ENCODE measurements around the gene LEFTY2. TPM values are rescaled to one million over a fixed set of nuclear protein-coding genes. Genes with fewer than 3 reads are reported as not detected.
A peak's percentile ranks its signal among the peaks of the same experiment; 100 is the strongest.
"Not testable (repeated sequence)": the region's sequence is repeated elsewhere in the genome, so short reads cannot be mapped to it uniquely, and the experiment has no call there.

Gene LEFTY2
- total RNA-seq, 1 donor from 2014 or later, result under 0.01 TPM

DNA sequence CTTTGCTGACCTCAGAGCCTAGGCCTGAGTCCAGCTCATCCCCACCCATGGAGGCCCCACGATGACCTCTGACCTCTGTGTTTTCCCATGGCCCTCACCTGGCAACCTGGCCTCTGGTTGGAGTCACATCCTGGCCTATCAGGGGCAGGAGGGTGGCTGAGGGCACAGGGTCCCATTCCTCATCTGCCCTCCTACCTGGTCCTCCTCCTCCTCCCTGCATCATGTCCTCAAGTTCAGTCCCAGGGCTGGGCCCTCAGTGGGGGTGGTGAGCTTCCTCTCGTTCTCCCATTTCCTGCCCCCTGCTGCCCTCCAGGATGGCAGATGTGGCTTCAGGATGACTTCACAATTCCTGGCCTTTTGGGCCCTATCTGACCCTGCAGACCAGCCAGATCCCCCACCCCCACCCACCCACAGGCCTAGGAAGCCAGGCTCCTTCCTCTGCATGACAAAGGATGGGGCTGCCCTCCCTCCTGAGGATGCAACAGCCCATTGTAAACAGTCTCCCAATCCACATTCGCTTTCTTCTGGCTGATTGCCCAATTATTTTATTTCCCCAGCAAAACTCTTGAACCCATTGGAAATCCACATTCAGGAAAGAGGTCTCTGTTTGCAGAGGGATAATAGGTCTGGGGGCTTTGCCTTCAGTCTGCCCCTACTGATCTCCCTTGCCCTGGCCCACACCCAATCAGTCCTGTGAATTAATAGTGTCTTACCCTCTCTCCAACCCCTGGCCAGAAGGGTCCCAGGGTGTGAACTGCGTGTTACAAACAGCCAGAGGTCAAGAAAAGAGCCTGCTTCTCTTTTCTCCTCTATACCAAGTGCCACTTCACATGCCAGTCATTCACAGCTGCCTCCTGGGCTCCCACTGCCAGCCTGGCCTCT, 41.7 kb downstream of the LEFTY2 start:
- DNase-seq, result peak; percentile 35

DNA sequence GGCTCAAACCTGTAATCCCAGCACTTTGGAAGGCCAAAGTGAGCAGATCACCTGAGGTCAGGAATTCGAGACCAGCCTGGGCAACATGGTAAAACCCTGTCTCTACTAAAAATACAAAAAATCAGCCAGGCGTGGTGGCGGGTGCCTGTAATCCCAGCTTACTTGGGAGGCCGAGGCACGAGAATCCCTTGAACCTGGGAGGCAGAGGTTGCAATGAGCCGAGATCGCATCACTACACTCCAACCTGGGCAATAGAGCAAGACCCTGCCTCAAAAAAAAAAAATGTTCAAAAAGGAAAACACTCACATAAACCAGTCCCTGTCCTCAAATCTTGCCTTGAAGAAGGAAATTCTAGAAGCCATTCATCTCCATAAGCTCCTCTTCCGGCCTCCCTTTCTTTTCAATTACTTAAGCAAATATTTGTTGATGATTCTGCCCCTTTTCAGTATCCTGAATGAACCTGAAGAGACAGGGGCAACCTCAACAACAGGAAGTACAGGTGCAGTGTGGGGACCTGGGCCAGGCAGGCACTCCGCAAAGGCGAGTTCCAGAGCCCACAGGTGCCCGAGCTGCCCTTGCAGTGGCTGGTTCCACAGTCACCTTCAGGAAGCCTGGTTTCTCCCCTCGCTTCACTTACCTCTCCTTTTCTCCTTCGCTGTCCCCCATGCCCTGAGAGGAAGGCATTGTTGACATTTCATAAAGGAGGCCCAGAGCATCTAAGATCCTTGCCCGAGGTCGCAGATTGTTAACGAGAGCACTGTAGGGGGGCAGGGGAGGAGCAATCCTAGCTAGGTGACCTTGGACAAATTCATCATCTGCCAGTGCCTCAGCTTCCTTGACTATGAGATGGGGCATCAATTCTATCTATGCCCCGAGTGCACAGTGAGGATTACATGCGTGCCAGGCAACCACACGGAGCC, 43.2 kb downstream of the LEFTY2 start:
- DNase-seq, result no peak

DNA sequence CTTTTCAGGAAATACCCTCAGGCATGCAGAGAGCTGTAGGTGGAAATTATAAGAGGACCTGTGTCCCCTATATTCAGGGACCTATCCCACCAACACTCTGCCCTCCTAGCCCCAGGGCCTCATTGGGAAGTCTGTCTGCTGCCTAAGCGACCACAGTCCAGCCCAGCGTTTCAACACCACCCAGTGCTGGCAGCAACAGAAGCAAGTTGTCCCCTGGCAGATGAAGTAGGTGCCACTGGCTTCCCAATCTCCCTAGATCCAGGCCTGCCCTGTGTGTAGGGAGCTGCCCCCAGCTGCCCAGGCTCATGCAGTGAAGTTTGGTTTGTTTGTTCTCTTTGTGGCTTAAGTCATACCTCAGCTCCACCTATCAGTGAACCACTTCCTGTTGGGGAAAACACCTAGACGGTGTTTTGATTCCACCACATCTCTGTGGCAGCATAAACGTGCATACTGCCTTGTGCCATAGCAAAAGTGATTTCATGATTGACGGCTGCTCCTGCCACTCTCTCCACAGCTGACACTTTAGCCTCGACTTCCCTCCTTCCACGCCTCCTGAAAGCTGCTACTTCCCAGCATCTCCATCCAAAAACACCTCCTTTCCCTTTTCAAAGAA, 44.0 kb downstream of the LEFTY2 start:
- peak; percentile 30 for DNase-seq

DNA sequence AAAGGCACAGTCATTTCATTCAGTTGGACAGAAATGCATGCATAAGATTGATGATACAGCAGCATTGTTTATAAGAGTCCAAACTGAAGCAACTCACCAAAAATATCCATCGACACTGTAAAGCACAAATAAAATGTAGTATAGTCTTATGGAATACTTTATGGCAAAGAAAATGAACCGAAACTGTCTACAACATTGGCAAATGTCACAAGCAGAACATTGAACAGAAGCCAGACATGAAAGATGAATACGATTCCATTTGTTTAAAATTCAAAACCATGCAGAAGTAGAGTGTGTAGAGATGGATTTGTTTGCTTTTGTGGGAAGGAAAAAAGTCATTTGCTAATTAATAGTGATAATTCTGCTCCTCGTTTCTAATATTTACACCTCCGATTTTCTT, 44.5 kb downstream of the LEFTY2 start:
- no peak for DNase-seq

DNA sequence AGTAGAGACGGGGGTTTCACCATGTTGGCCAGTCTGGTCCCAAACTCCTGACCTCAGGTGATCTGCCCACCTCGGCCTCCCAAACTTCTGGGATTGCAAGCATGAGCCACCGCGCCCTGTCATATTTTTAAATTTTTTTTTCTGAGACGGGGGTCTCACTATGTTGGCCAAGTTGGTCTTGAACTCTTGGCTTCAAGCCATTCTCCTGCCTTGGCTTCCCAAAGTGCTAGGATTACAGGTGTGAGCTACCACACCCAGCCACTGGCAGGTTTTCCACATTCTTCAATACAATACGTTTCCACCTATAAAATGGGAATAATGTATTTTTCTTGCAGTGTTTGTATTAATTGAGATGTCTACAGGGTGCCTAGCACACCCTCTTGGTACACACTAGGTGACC, 48.7 kb downstream of the LEFTY2 start:
- DNase-seq, result no peak

DNA sequence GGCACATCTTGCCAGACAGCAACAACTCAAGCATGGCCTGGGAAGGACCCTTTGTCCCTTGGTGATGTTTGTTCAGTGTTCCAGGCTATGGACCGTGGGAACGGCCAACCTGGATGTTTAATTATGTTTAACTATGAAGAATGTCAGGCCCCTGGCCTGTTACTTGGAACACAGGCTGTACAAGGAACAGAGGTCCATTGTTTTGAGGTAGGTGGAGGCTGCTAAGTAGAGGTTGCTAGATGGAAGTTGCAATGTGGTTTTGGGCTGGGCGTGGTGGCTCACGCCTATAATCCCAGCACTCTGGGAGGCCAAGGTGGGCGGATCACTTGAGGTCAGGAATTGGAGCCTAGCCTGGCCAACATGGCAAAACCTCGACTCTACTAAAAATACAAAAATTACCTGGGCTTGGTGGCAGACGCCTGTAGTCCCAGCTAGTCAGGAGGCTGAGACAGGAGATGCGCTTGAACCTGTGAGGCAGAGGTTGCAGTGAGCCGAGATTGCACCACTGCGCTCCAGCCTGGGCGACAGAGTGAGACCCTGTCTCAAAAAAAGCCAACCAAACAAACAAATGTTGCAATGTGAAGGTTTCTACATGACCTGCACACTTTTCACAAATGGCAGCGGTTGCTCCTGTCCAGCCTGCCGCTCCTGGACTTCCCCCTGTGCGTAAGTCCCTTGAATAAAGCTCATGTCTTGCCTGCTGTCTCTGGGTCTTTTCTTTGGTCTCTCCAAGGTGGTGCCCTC, 49.6 kb downstream of the LEFTY2 start:
- DNase-seq, result no peak

DNA sequence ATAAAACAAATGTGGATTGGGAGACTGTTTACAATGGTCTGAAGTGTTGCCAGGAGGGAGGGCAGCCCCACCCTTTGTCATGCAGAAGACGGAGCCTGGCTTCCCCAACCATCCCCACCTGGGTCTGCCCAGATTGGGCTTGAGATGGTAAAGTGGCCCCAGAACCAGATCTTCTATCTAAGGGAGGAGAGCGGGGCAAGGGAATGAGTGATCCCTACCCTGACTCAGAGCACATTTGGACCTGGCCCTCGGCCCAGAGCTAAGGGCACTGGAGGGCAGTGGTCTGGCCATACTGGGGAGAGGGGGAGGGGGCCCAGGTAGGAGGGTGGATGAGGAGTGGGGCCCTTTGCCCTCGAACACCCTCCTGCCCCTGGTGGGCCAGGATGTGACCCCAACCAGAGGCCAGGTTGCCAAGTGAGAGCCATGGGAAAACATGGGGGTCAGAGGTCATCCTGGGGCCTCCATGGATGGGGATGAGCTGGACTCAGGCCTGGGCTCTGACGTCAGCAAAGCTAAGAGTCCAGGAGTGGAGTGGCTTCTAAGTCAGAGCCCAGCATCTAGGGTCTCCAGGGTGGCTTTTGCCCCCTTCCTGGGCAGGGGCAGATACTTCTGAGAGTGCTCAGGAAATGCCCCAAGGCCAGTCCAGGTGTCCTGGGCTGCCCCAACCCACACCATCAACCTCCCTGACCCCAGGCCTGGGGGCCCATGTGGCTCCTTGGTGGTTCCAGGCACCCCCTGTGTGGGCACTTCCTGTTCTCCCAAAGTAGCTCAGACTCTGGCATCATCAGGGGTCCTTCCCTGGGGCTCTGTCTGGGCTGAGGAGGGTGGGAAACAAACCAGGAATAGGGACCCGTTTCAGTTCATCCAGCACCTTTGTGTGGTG, 50.4 kb downstream of the LEFTY2 start:
- no peak for DNase-seq

DNA sequence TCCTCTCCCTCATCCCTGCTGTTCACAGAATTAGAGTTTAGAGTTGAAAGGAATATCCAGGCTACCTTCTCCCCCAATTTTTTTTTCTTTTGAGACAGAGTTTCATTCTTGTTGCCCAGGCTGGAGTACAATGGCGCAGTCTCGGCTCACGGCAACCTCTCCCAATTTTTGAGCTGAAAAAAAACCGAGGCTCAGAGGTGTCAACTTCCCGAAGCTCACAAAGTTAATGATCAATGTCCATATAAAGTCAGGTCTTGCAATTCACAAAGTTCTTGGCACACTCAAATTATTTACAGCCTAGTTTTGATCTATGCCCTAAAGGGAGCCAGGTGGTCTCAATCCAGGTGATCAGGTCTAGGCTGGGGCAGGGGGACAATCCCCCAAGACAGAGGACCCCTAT, 51.3 kb downstream of the LEFTY2 start:
- DNase-seq, result no peak

DNA sequence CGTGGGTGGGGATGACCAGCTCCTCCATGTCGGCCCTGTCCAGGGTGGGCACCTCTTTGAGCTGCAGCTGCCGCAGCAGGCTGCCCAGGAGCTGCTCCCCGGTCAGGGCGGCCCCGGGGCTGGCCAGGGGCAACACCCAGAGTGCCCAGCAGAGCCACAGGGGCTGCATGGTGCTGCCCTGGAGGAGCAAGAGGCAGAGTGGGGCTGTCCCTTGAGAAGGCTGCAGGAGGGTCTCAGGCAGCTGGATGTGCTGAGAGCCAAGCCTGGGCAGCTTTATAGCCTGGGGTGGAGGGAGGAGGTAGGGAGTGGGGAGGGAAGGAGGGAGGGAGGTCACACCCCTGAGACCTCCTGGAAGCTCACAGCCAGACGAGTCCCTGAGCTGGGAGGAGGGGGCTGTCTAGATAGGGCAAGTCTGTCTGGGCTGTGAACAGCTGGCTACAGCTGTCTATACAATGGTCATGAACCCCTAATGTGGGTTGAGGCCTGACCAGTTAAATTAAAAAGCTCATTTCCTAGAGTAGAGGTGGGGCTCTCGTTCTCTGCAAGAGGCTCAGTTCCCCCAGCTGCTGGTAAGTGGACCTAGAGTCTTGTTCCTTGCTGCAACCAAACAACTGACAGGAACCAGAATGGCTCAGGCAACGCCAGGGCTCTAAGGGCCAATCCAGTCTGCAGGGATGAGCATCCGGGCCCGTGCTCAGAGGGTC, 52.0 kb downstream of the LEFTY2 start, which contains the start of gene LEFTY1:
LEFTY1 (minus strand) TSS at position 249 of the 704 bp plus-strand sequence; CDS start at position 169, 80 bp downstream.
- no peak for DNase-seq

DNA sequence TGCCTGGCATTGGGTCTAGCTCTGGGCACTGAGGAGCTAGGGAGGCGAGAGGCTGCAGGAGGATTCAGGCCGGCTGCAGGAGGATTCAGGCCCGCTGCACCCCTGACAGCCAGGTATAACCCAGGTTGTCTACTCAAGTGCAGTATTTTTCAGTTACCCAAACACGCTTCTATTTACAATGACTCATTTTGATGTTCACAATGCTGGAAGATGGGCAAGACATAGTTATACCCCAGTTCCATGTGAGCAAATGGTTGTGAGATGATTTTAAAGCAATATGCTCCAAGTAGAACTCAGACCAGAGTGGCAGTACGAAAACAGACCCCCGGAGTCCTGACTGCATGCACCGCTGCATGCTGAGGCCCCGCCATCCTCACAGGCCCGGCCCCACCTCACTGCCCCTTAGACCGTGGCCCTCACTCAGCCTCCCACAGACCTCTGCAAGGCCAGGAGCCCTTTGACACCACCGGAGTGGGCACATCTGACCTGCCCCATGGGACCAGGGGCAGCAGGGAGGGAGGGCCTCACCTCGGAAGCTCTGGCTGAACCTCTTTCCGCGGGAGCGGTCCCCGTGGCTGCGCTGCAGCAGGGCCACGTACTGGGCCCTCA, 52.6 kb downstream of the LEFTY2 start:
- DNase-seq, result no peak

DNA sequence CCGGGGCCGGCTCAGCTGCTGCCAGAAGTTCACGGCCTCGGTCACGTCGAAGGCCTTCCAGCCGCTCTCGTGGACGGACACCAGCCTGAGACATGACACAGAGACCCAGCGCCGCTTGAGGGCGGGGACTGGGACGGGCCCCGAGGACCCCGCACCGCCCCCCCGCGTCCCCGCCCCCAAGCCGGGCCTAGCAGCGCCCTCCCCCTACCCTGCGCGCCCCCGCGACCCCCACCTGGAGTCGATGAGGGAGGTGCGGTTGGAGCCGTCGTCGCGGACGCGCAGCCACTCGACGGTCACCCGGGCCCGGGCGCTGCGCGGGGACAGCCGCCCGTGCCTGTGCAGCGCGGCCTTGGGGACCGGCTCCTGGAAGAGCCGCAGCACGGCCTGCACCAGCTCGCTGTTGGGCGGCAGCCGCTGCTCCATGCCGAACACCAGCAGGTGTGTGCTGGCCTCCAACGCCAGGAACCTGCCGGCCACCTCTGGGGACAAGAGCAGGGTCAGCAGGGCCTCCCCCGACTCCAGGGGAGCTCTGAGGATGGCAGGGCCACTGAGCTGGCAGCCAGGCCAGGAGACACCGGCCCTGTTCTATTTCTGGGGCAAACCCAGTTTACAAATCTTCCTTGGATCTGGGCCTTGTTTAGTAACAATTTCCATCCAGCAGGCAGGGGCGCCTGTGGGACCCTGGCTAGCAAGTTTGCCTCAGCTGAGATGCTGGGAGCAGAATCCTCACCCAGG, 53.3 kb downstream of the LEFTY2 start:
- not testable (repeated sequence) for DNase-seq

DNA sequence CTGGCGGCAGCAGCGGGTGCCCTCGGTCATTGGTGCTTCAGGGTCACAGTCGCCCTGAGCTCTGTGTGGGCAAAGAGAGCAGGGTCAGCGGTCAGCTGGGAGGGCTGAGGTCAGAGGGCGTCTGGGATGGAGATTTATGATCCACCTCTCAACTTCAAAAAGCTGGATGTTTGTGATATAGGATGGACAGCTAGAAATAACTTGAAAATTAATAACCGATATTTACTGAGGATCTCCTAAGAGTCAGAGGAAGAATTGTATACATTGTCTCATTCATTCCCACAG, 54.0 kb downstream of the LEFTY2 start:
- DNase-seq, result no peak

Other genes with a start within 250 kb of the LEFTY2 start
- gene SRP9, start 163.4 kb downstream of the LEFTY2 start, total RNA-seq, result 229 and 392 TPM in 2 replicates
- 43.7 and 91.0 TPM in 2 replicates for gene EPHX1, start 131.1 kb downstream of the LEFTY2 start, total RNA-seq
- 12.4 and 15.0 TPM in 2 replicates for gene TMEM63A, start 58.8 kb downstream of the LEFTY2 start, total RNA-seq
- gene LEFTY1, start 52.1 kb downstream of the LEFTY2 start, total RNA-seq, result 0.19 TPM in 1 of 2 replicates, not detected in the other
- 35.7 and 41.1 TPM in 2 replicates for gene PYCR2, start 17.0 kb downstream of the LEFTY2 start, total RNA-seq
- 23.9 and 32.5 TPM in 2 replicates for gene SDE2, start 58.1 kb upstream of the LEFTY2 start, total RNA-seq
- gene H3-3A, start 121.5 kb upstream of the LEFTY2 start, total RNA-seq, result 205 and 269 TPM in 2 replicates
- 41.9 and 50.5 TPM in 2 replicates for gene ACBD3, start 245.5 kb upstream of the LEFTY2 start, total RNA-seq